Right ventricle myocardium superior (tissue), 1 donor: ENCODE measurements around the gene C10orf71. TPM values are rescaled to one million over a fixed set of nuclear protein-coding genes. Genes with fewer than 3 reads are reported as not detected.
A peak's percentile ranks its signal among the peaks of the same experiment; 100 is the strongest.

Experiments
- ATAC-seq: fragments of 200-7000 bp; cut with Tn5 transposase; one replicate; pipeline ENCODE4 v1.9.1; 2020; ENCODE audit warnings: mild to moderate bottlenecking; ENCODE audit not compliant: poor library complexity
- DNase-seq: peaks from one replicate; pipeline ENCODE4 v3.0.0-alpha.2; 2020
- intact Hi-C: fragments of 100-400 bp; cut with DNase I; formaldehyde crosslinking; loops from one replicate; pipeline ENCODE4 v1.11.2; 2022
- total RNA-seq: library from RNA; stranded (reverse); fragmentation: NEBNext Ultra II Directional; extraction: Animal tissue kit (Norgen Biotek cat#: 25700); gene quantifications from one replicate; pipeline ENCODE4 v1.2.1, GENCODE V29; 2021
- donor health status: DM: no; HTN: yes; CAD: no; lungs with severe emphysema.

Gene C10orf71
- total RNA-seq, 1 donor from 2014 or later, result 108 TPM

DNA sequence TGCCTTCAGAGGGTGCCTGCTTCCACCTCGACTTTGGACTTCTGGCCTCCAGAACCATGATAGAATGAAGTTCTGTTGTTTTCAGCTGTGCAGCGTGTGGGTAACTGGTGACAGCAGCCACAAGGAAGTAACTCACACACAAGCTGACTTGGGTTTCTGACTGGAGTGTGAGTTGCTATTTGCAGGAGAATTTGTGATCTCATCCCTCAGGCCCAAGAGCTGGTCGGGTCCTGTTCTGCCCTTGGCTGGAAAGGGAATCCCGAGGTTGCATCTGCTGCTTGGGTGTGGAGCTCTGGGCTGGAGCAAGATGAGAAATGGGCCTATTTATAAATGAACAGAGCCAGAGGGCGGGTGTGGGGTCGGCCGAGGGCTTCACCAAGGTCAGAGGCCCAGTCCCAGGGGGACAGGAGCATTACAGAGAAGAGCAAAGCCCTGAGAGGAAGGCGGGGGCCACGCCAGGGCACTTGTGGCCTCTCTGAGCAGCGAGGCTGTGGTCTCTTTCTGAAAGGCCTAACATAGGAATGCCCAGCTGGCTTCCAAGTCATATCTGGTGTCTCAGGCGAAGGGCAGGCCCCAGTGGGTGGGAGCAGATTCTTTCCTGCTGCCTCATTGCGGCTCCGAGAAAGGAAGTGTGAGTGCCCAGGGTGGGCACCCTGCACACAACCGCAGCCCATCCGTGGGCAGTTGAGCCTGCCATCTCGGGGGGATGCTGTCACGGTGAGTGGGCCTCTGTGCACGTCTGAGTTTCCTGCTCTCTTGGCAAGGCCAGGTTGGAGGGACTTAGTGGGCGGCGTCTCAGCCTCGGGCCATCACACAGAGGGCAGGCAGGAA lies 26.5 kb upstream of the C10orf71 start:
- peak; percentile 76 for DNase-seq
- peak; percentile 64 for ATAC-seq
- intact Hi-C loops, result no loop called here

- intact Hi-C loops, result no loop called here
- ATAC-seq (peak; percentile 53), DNase-seq (no peak)
Measured at GRCh38 chr10:49273082-49273465, 25.9 kb upstream of the C10orf71 start.

DNA sequence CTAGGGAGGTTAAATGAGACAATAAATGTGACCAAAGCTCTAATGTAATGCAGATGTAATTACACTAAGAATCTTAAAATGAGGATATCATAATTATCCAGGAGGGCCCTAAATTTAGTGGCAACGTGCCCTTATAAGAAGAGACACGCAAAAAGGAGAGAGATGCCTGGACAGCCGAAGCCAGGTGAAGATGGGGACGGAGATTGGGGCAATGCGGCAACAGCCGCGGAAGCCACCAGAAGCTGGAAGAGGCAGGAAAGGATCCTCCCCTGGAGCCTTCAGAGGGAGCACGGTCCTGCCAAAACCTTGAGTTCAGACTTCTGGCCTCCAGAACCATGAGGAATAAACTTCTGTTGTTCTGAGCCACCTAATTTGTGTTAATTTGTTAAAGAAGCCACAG lies 25.3 kb upstream of the C10orf71 start:
- intact Hi-C loops, result no loop called here
- ATAC-seq, result no peak

GRCh38 chr10:49274886-49275285 lies 24.1 kb upstream of the C10orf71 start:
- ATAC-seq, result no peak
- no peak for DNase-seq
- intact Hi-C loops, result no loop called here

More for the DNA sequence above, 25.3 kb upstream of the C10orf71 start:
- DNase-seq, result no peak

DNA sequence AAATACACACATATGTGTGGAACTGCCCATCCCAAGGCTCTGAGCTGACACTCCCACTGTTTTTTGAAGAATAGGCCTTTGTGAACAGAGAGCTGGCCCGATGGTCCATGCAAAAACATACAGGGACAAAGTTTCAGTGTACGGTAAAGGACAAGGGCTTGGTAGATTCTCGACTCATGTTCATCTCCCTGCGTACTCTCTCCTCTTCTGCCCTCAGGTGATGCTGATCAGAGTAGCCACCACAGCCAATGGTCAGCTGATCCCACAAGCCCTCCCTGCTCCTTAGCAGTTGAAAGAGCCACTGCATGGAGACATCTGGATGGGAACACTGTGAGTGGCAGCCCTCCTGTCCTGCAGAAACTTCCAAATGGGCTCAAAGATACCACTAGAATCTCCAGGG lies 23.1 kb upstream of the C10orf71 start:
- intact Hi-C loops, result no loop called here
- no peak for ATAC-seq
- no peak for DNase-seq

- DNase-seq (no peak), ATAC-seq (no peak)
- intact Hi-C loops, result no loop called here
Measured at GRCh38 chr10:49276596-49276995, 22.4 kb upstream of the C10orf71 start.

GRCh38 chr10:49277973-49278372 lies 21.0 kb upstream of the C10orf71 start:
- no peak for DNase-seq
- intact Hi-C loops, result no loop called here
- ATAC-seq, result no peak

- intact Hi-C loops, result no loop called here
- peak; percentile 86 for ATAC-seq
- no peak for DNase-seq
Measured at GRCh38 chr10:49278497-49278981, 20.4 kb upstream of the C10orf71 start.

GRCh38 chr10:49279015-49279880 lies 19.7 kb upstream of the C10orf71 start:
- ATAC-seq (peak; percentile 50), DNase-seq (no peak)
- intact Hi-C loops, result no loop called here

GRCh38 chr10:49280001-49280408 lies 19.0 kb upstream of the C10orf71 start:
- DNase-seq, result no peak
- intact Hi-C loops, result no loop called here
- no peak for ATAC-seq

DNA sequence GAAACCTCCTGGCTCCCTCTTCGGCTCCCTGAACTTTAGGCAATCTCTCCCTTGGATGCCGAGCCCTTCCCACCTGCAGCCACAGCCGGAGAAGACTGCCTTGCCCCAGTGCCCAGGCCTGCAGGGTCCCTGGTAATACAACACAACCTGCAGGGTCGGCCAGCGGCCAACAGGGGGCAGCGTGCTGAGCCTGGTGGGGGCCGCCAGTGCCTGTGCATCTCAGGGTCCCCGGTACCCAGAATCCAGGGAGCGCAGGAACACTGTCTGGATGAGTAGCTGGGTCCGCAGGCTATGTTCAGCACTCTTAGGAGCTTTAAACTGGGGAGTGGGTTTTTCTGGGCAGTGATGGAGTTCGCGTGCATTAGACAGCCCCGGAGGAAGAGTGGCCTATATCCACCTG lies 17.5 kb upstream of the C10orf71 start:
- no peak for DNase-seq
- intact Hi-C loops, result no loop called here

GRCh38 chr10:49282306-49282705 lies 16.7 kb upstream of the C10orf71 start:
- intact Hi-C loops, result no loop called here
- ATAC-seq (no peak), DNase-seq (no peak)

More for the DNA sequence above, 17.5 kb upstream of the C10orf71 start:
- no peak for ATAC-seq

GRCh38 chr10:49282879-49283341 lies 16.1 kb upstream of the C10orf71 start:
- DNase-seq (no peak), ATAC-seq (peak; percentile 21)
- intact Hi-C loops, result no loop called here

GRCh38 chr10:49283491-49283890 lies 15.5 kb upstream of the C10orf71 start:
- ATAC-seq (no peak), DNase-seq (no peak)

DNA sequence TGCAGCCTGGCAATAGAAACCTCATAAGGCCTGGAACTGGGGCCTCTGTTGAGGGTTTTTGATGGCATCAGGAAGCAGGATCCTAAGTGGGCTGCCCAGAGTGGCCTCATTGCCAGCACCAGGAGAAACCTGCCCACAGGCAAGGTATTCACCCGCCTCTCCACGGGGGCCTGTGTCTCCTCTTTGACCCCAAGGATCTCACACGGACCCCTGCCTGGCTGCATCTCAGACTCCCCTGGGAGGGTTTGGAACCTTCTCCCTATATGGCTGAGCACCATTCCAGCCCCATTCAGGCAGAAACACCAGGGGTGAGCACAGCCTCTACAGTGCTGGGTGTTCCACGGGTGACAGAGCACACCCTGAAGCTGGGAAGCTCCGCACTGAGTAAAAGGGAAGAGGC lies 14.6 kb upstream of the C10orf71 start:
- intact Hi-C loops, result no loop called here
- ATAC-seq, result no peak
- DNase-seq, result no peak

More at GRCh38 chr10:49283491-49283890, 15.5 kb upstream of the C10orf71 start:
- intact Hi-C loops, result no loop called here

- intact Hi-C loops, result no loop called here
- DNase-seq (no peak), ATAC-seq (peak; percentile 47)
Measured at GRCh38 chr10:49285232-49285631, 13.7 kb upstream of the C10orf71 start.

GRCh38 chr10:49286686-49287085 lies 12.3 kb upstream of the C10orf71 start:
- DNase-seq, result no peak
- intact Hi-C loops, result no loop called here
- no peak for ATAC-seq

DNA sequence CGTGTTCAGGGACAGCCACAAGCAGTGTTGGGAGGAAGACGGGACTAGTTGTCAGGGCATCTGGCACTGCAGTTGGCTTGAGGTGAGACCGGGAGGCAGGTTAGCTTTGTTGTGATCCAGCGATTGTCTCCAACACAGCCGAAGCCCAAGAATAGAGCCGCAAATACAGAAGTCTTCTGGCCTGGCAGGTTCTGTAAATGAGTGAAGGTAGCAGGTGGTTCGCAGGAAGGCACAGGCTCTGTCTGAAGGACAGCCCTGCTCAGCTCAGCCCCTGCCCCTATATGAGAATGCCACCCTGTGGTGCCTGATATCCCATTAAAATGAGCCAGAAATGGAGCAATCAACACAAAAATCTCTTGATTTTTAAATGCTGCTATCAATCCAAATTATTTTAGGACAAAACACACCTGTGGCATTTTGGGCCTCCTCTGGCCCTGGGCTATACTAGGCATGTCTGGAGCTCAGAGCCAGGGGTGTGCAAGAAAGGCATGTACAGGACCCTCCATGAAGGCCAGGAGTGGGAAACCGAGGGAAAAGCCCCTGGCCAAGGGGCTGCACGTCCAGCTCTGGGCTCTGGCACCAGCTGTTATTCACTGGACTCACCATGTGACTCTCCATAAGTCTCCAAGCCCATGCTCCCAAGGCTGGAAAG lies 11.2 kb upstream of the C10orf71 start:
- no peak for DNase-seq
- intact Hi-C loops, result no loop called here
- no peak for ATAC-seq
